ENCODE measurements around the gene IL1F10. TPM values are rescaled to one million over a fixed set of nuclear protein-coding genes. Genes with fewer than 3 reads are reported as not detected.

Gene IL1F10
- total RNA-seq, 1 donor from 2014 or later, result not detected

DNA sequence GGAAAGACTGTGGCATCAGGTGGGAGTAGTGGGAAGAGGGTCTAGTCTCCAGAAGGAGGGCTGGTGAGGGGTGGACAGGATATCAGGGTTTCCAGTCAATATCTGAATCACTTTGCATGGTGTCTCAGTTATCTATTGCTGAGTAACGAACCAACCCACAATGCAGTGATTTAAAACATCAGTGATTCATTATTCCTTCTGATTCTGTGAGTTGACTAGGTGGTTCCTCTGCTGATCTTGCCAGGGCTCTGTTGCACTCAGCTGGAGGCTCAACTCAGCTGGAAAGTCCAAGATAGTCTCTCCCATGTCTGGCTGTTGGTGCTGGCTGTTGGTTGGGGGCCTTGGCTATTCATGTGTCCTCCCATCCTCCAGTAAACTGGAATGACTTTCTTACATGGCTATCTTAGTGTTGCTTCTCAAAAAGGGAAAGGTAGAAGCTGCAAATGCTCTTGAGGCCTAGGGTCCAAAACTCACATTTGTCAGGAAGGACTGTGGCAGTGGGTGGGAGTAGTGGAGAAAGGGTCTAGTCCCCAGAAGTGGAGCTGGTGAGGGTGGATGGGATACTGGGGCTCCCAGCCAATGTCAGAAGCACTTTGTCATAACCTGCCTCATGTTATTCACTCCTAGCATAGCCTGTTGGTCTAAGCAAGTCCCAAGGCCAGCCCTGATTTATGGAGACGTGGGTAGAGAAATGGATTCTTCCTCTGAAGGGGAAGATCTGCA, 13.9 kb downstream of the IL1F10 start:
- Histone ChIP-seq H3K36me3 (no peaks in the 10 kb centered on the region), H3K79me2 (ENCODE audit: low read depth) (no peaks in the 10 kb centered on the region), H2AFZ (replicated peaks) (no peak overlapping the region), H3F3A (ENCODE audit: low read depth) (no peaks in the 10 kb centered on the region), H4K20me1 (ENCODE audit: low read depth) (no peaks in the 10 kb centered on the region), H3K4me3 (no peak overlapping the region), H3K9me3 (ENCODE audit: low read depth) (no peaks in the 10 kb centered on the region), H3K9ac (no peak overlapping the region), H3K27ac (no peak overlapping the region), H3K4me1 (no peaks in the 10 kb centered on the region), H3K27me3 (peaks cover 30% of the 10 kb centered on the region), H3K4me2 (no peak overlapping the region)
- no peaks in the 10 kb centered on the region for H3K9me3 Mint-ChIP-seq
- DNase-seq (ENCODE audit: low spot score), result no peak
- no peaks in the 10 kb centered on the region for H3K36me3 Mint-ChIP-seq
- H3K27ac Mint-ChIP-seq, result no peak overlapping the region
- peaks cover 15% of the 10 kb centered on the region for H3K27me3 Mint-ChIP-seq (ENCODE audit: insufficient read depth, low read depth)
- TF ChIP-seq EZH2phosphoT487 (IDR thresholded peaks at IDR 0.05) (no peak), CTCF (IDR thresholded peaks at IDR 0.05) (no peak), EZH2 (IDR thresholded peaks at IDR 0.05) (no peak)
- H3K4me3 Mint-ChIP-seq, result no peak overlapping the region
- H3K4me1 Mint-ChIP-seq, result no peaks in the 10 kb centered on the region

DNA sequence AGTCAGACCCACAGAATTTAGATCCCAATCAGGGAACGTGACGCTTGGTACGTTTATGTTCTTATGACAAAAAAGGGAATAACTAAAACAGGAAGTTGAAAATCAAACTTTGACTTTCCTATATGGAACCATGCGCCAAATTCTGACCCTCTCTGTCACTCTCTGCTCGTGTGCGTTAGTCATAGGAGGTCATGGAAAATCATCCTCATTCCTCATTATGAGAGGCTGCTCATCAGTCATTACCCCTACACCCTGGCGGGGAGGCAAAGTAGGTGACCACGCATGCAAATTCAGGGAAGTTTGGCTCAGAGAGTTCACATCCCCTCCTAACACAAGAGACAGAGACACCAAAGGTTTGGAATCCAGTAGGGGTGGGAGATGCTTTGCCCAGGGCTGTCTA, 15.5 kb downstream of the IL1F10 start:
- Histone ChIP-seq H3K4me2 (no peak overlapping the region), H3K4me3 (no peak overlapping the region), H3K9me3 (ENCODE audit: low read depth) (no peaks in the 10 kb centered on the region), H3K27ac (no peak overlapping the region), H3K36me3 (no peaks in the 10 kb centered on the region), H2AFZ (replicated peaks) (no peak overlapping the region), H3K79me2 (ENCODE audit: low read depth) (no peaks in the 10 kb centered on the region), H3K9ac (no peak overlapping the region), H3F3A (ENCODE audit: low read depth) (no peaks in the 10 kb centered on the region), H3K4me1 (no peaks in the 10 kb centered on the region), H3K27me3 (peaks cover 34% of the 10 kb centered on the region), H4K20me1 (ENCODE audit: low read depth) (no peaks in the 10 kb centered on the region)
- H3K27ac Mint-ChIP-seq, result no peak overlapping the region
- TF ChIP-seq EZH2phosphoT487 (IDR thresholded peaks at IDR 0.05), result no peak
- no peak for TF ChIP-seq EZH2 (IDR thresholded peaks at IDR 0.05)
- TF ChIP-seq CTCF (IDR thresholded peaks at IDR 0.05), result no peak
- peaks cover 9% of the 10 kb centered on the region for H3K27me3 Mint-ChIP-seq (ENCODE audit: insufficient read depth, low read depth)
- no peak overlapping the region for H3K4me3 Mint-ChIP-seq
- H3K36me3 Mint-ChIP-seq, result no peaks in the 10 kb centered on the region
- no peak for DNase-seq (ENCODE audit: low spot score)
- no peaks in the 10 kb centered on the region for H3K4me1 Mint-ChIP-seq
- no peaks in the 10 kb centered on the region for H3K9me3 Mint-ChIP-seq

DNA sequence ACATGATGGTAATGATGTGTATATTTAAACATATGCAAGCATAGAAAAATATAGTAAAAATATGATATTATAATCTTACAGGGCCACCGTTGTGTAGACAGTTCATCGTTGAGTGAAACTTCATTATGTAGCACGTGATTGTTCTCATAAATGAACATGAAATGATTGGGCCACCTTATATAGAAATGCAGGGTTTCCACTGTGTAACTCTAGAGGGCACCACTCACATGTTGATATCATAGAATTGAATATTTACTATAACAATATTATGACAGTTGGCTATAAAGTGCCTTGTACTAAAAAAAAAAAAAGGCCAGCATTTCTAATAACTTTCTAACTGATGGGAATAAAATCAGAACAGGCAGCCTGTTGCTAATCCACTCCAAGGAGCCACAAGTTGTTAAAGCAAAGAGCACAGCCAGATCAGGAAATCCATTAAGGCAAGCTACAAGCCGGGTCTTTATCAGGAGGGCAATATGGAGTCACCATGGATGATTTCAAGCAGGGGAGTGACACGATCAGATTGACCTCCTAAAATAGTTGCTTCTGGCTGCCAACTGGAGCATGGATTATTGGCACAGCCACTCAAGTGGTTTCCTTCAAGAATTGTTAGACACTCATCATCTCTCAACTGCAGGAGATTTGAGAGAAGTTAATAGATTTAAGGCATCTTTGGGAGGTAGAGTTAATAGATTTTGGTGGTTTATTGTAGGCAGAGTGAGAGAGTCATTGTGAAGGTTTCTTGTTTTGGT, 16.7 kb downstream of the IL1F10 start:
- H3K36me3 ChIP-seq, result no peaks in the 10 kb centered on the region
- H3K79me2 ChIP-seq (ENCODE audit: low read depth), result no peaks in the 10 kb centered on the region
- Mint-ChIP-seq H3K4me1 (no peaks in the 10 kb centered on the region), H3K9me3 (no peaks in the 10 kb centered on the region), H3K27ac (no peak overlapping the region), H3K27me3 (ENCODE audit: insufficient read depth, low read depth) (peaks cover 7% of the 10 kb centered on the region), H3K4me3 (no peak overlapping the region), H3K36me3 (no peaks in the 10 kb centered on the region)
- DNase-seq (ENCODE audit: low spot score), result no peak
- H3K9me3 ChIP-seq (ENCODE audit: low read depth), result no peaks in the 10 kb centered on the region
- H3K4me2 ChIP-seq, result no peak overlapping the region
- no peak overlapping the region for H3K4me3 ChIP-seq
- H3K9ac ChIP-seq, result no peak overlapping the region
- TF ChIP-seq CTCF (IDR thresholded peaks at IDR 0.05) (peak; percentile 37), EZH2 (IDR thresholded peaks at IDR 0.05) (no peak)
- no peak overlapping the region for H3K27ac ChIP-seq
- no peaks in the 10 kb centered on the region for H3K4me1 ChIP-seq
- H3K27me3 ChIP-seq, result peaks cover 41% of the 10 kb centered on the region
- no peak overlapping the region for H2AFZ ChIP-seq (replicated peaks)
- H4K20me1 ChIP-seq (ENCODE audit: low read depth), result no peaks in the 10 kb centered on the region
- H3F3A ChIP-seq (ENCODE audit: low read depth), result no peaks in the 10 kb centered on the region
